ENCODE data around the gene ZNF689.

DNA sequence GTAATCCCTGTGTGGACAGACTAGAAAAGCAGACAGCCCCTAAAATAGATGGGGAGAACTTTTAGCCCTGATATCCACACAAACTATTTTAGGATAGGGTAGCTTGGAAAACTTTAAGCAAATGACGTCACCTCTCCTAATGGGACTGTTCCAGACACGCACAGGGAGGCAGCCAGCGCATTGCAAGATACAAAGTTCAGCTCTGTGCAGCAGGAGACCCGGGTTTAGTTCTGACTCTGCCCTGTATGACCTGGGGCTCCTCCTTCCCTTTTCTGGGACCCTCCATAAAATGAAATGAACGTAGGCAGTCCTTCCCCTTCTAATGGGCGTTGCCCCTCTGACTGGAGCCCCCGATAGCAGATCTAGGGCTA, 6.3 kb downstream of the ZNF689 start:
- TF ChIP-seq POLR2AphosphoS5 (IDR thresholded peaks at IDR 0.05; ENCODE audit: borderline replicate concordance, low read depth, low read length) (no peak), EZH2 (IDR thresholded peaks at IDR 0.05) (no peak)
